ENCODE measurements around the gene CTAGE9. TPM values are rescaled to one million over a fixed set of nuclear protein-coding genes. Genes with fewer than 3 reads are reported as not detected.

CTAGE9 gene
- total and polyA plus RNA-seq, 7 experiments from 2014 or later = not detected

DNA sequence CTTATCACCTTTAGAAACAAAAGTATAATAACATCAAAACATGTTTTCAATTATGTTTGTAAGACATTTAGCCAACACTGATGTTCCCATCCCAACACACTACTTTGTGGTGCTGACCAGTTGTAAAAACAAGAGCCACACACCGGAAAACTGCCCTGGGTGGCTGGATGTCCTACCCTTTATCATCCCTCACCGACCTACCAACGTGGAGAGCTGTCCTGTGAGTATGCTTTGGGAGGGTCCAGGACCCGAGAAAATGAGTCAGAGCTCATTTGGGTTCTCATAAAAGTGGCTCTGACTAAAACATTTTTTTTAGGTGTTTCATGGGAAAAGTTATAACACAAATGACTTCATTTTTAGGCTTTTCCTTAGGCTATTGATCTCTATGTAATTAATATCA lies 29.3 kb upstream of the CTAGE9 start:
- H3K27ac Mint-ChIP-seq = no peak overlapping the region
- Histone ChIP-seq H3K4me3 (ENCODE audit: low read length) (no peak overlapping the region), H3K27ac (ENCODE audit: low read depth, low read length) (no peak overlapping the region), H3K9me3 (ENCODE audit: control insufficient read depth in 2 of 3, low read length in 3 of 3) (no peaks in the 10 kb centered on the region), H3K27me3 (ENCODE audit: control insufficient read depth in 2 of 2, insufficient read depth in 2 of 2, low read length in 2 of 2) (no peaks in the 10 kb centered on the region), H3K4me1 (ENCODE audit: control insufficient read depth in 2 of 2, insufficient read depth in 2 of 2, low read length in 2 of 2) (no peaks in the 10 kb centered on the region), H3K36me3 (ENCODE audit: control insufficient read depth in 2 of 3, insufficient read depth in 3 of 3, low read length in 3 of 3) (no peaks in the 10 kb centered on the region)
- no peaks in the 10 kb centered on the region for H3K4me1 Mint-ChIP-seq
- peaks cover 0 to 11% (median 5%) of the 10 kb centered on the region in 5 donors for H3K27me3 Mint-ChIP-seq
- H3K36me3 Mint-ChIP-seq = no peaks in the 10 kb centered on the region
- no peak overlapping the region for H3K4me3 Mint-ChIP-seq
- ATAC-seq = no peak
- DNase-seq = no peak
- intact Hi-C loops (cut with micrococcal nuclease) = no loop called here
- POLR2A ChIA-PET = no interaction called here
- CTCF ChIA-PET = no interaction called here
- H3K9me3 Mint-ChIP-seq = peaks cover 0 to 1% (median 0%) of the 10 kb centered on the region in 11 donors

DNA sequence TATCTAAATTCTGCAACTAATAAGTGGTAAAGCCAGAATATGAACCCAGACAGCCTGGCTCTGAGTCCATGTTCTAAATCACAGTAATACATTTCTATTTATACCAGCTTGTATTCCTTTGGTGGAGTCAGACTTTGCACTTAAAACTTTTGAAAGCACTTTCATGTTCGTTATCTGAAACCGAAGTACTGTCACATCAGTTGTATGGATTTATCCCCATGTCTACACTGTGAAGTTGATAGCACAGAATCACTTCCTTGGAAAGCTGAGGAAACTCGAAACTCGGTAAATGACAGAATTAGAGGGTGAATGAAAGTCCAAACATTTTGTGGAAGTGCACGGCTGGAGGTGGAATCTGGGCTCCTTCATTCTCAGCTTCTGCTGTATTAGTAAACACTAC lies 28.3 kb upstream of the CTAGE9 start:
- H3K9me3 Mint-ChIP-seq = peaks cover 0 to 1% (median 0%) of the 10 kb centered on the region in 11 donors
- H3K36me3 ChIP-seq (ENCODE audit: control insufficient read depth in 2 of 3, insufficient read depth in 3 of 3, low read length in 3 of 3) = no peaks in the 10 kb centered on the region
- ChIA-PET CTCF (no interaction called here), POLR2A (no interaction called here)
- peaks cover 0 to 6% (median 5%) of the 10 kb centered on the region in 5 donors for H3K27me3 Mint-ChIP-seq
- intact Hi-C loops (cut with micrococcal nuclease) = no loop called here
- no peak for ATAC-seq
- no peak overlapping the region for H3K4me3 Mint-ChIP-seq
- H3K27ac Mint-ChIP-seq = no peak overlapping the region
- H3K9me3 ChIP-seq (ENCODE audit: control insufficient read depth in 2 of 3, low read length in 3 of 3) = no peaks in the 10 kb centered on the region
- no peak overlapping the region for H3K27ac ChIP-seq (ENCODE audit: low read depth, low read length)
- no peaks in the 10 kb centered on the region for H3K4me1 Mint-ChIP-seq
- no peak for DNase-seq
- no peaks in the 10 kb centered on the region for H3K36me3 Mint-ChIP-seq
- H3K27me3 ChIP-seq (ENCODE audit: control insufficient read depth in 2 of 2, insufficient read depth in 2 of 2, low read length in 2 of 2) = no peaks in the 10 kb centered on the region
- no peak overlapping the region for H3K4me3 ChIP-seq (ENCODE audit: low read length)
- H3K4me1 ChIP-seq (ENCODE audit: control insufficient read depth in 2 of 2, insufficient read depth in 2 of 2, low read length in 2 of 2) = no peaks in the 10 kb centered on the region

DNA sequence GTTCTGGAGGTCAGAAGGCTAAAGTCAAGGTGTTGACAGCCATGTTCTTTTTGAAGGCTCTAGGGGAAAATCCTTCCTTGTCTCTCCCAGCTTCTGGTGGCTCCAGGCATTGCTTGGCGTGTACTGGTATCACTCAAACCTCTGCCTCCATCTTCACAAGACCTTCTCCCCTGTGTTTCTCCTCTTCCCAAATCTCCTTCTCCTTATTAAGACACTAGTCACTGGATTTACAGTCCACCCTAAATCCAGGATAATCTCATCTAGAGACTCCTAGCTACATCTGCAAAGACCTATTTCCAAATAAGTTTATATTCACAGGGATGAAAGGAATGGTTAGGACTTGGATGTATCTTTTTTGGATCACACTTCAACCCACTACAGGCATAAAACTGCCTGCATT lies 26.0 kb upstream of the CTAGE9 start:
- no peaks in the 10 kb centered on the region for H3K27me3 ChIP-seq (ENCODE audit: control insufficient read depth in 2 of 2, insufficient read depth in 2 of 2, low read length in 2 of 2)
- H3K4me3 ChIP-seq (ENCODE audit: low read length) = no peak overlapping the region
- Mint-ChIP-seq H3K27ac (no peak overlapping the region), H3K9me3 (peaks cover 0 to 1% (median 0%) of the 10 kb centered on the region in 11 donors), H3K4me1 (no peaks in the 10 kb centered on the region), H3K27me3 (peaks cover 0 to 5% (median 0%) of the 10 kb centered on the region in 5 donors), H3K4me3 (no peak overlapping the region), H3K36me3 (peaks cover 0 to 6% (median 0%) of the 10 kb centered on the region in 5 donors)
- H3K9me3 ChIP-seq (ENCODE audit: control insufficient read depth in 2 of 3, low read length in 3 of 3) = no peaks in the 10 kb centered on the region
- DNase-seq = no peak
- CTCF ChIA-PET = no interaction called here
- POLR2A ChIA-PET = no interaction called here
- ATAC-seq = no peak
- intact Hi-C loops (cut with micrococcal nuclease) = no loop called here
- no peaks in the 10 kb centered on the region for H3K36me3 ChIP-seq (ENCODE audit: control insufficient read depth in 2 of 3, insufficient read depth in 3 of 3, low read length in 3 of 3)
- no peaks in the 10 kb centered on the region for H3K4me1 ChIP-seq (ENCODE audit: control insufficient read depth in 2 of 2, insufficient read depth in 2 of 2, low read length in 2 of 2)
- H3K27ac ChIP-seq (ENCODE audit: low read depth, low read length) = no peak overlapping the region

DNA sequence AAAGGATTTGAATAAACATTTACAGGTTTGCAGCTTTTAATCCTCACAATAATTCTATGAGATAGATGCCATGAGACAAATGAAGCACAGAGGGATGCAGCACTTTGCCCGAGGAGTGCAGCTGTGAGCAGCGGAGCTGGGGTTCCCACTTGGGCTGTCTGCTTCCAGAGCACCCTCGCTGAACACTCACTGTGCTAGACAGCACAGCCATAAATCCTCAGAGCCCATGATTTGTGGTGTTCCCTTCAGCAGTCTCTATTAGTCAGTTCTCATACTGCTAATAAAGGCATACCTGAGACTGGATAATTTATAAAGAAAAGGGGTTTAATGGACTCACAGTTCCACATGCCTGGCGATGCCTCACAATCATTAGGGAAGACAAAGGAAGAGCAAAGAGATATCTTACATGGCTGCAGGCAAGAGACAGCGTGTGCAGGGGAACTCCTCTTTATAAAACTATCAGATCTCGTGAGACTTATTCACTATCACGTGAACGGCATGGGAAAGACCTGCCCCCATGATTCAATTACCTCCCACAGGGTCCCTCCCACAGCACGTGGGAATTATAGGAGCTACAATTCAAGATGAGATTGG lies 25.3 kb upstream of the CTAGE9 start:
- no peak overlapping the region for H3K4me3 ChIP-seq (ENCODE audit: low read length)
- H3K4me1 Mint-ChIP-seq = no peaks in the 10 kb centered on the region
- H3K36me3 Mint-ChIP-seq = peaks cover 0 to 6% (median 0%) of the 10 kb centered on the region in 5 donors
- H3K27me3 ChIP-seq (ENCODE audit: control insufficient read depth in 2 of 2, insufficient read depth in 2 of 2, low read length in 2 of 2) = no peaks in the 10 kb centered on the region
- no peaks in the 10 kb centered on the region for H3K4me1 ChIP-seq (ENCODE audit: control insufficient read depth in 2 of 2, insufficient read depth in 2 of 2, low read length in 2 of 2)
- H3K9me3 Mint-ChIP-seq = peaks cover 0 to 1% (median 0%) of the 10 kb centered on the region in 11 donors
- no peak overlapping the region for H3K27ac ChIP-seq (ENCODE audit: low read depth, low read length)
- ATAC-seq (no peak), DNase-seq (no peak)
- ChIA-PET POLR2A (no interaction called here), CTCF (no interaction called here)
- H3K9me3 ChIP-seq (ENCODE audit: control insufficient read depth in 2 of 3, low read length in 3 of 3) = no peaks in the 10 kb centered on the region
- intact Hi-C loops (cut with micrococcal nuclease) = no loop called here
- no peak overlapping the region for H3K27ac Mint-ChIP-seq
- H3K36me3 ChIP-seq (ENCODE audit: control insufficient read depth in 2 of 3, insufficient read depth in 3 of 3, low read length in 3 of 3) = no peaks in the 10 kb centered on the region
- H3K4me3 Mint-ChIP-seq = no peak overlapping the region
- H3K27me3 Mint-ChIP-seq = peaks cover 0 to 2% (median 0%) of the 10 kb centered on the region in 5 donors

DNA sequence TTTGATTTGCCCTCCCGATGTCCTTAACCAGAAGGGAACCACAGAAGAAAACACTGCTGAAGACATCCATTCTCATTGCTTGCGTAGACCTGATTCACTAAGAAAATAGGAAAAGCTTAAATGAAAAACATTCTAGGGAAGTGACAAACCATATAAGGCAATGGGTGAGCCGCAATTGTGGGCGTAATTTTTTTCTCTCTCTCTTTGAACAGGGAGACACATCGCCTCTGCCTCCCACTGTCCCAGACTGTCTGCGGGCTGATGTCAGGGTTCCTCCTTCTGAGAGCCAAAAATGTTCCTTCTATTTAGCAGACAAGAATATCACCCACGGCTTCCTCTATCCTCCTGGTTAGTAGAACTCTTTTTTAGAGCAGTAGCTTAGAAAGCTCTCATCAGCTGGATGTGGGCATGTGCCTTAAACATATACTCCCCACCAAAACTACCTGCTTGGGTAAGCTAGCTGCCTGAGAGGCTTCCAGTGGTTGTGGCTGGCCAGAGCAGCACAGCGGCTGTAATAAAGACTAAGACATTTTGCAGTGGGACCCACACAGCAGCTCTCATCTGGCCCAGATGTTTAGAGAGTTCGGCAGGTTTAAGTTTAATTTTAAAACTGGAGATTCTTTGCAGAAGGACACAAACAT lies 22.7 kb upstream of the CTAGE9 start:
- no peaks in the 10 kb centered on the region for H3K36me3 ChIP-seq (ENCODE audit: control insufficient read depth in 2 of 3, insufficient read depth in 3 of 3, low read length in 3 of 3)
- no peaks in the 10 kb centered on the region for H3K4me1 ChIP-seq (ENCODE audit: control insufficient read depth in 2 of 2, insufficient read depth in 2 of 2, low read length in 2 of 2)
- ChIA-PET POLR2A (no interaction called here), CTCF (no interaction called here)
- no peaks in the 10 kb centered on the region for H3K9me3 ChIP-seq (ENCODE audit: control insufficient read depth in 2 of 3, low read length in 3 of 3)
- ATAC-seq (no peak), DNase-seq (no peak)
- peaks cover 0 to 8% (median 0%) of the 10 kb centered on the region in 5 donors for H3K27me3 Mint-ChIP-seq
- no peaks in the 10 kb centered on the region for H3K4me1 Mint-ChIP-seq
- H3K27ac ChIP-seq (ENCODE audit: low read depth, low read length) = no peak overlapping the region
- H3K9me3 Mint-ChIP-seq = peaks cover 0 to 1% (median 0%) of the 10 kb centered on the region in 11 donors
- intact Hi-C loops (cut with micrococcal nuclease) = no loop called here
- no peak overlapping the region for H3K27ac Mint-ChIP-seq
- no peak overlapping the region for H3K4me3 ChIP-seq (ENCODE audit: low read length)
- H3K27me3 ChIP-seq (ENCODE audit: control insufficient read depth in 2 of 2, insufficient read depth in 2 of 2, low read length in 2 of 2) = no peaks in the 10 kb centered on the region
- H3K4me3 Mint-ChIP-seq = no peak overlapping the region
- peaks cover 0 to 9% (median 0%) of the 10 kb centered on the region in 5 donors for H3K36me3 Mint-ChIP-seq

DNA sequence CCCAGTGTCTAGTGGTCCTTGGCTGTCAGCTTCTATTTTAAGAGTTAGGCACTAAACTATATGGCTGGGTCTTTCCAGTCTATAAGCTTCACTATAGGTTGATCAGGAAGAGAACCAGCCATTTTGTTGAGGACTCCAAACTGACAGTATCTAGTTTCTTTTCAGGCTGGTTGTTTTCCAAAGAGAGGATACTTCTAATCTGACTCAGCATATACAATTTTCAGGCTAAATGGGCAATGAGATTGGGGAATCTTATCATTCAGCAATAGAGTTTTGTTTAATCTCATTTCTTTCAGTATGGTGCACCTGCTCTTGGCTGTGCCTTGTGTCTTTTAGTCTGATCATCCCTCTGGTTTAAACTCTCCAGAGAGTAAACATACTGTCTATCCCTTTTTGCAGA lies 20.4 kb upstream of the CTAGE9 start:
- Mint-ChIP-seq H3K4me1 (no peaks in the 10 kb centered on the region), H3K27me3 (peaks cover 0 to 6% (median 0%) of the 10 kb centered on the region in 5 donors), H3K9me3 (peaks cover 0 to 4% (median 3%) of the 10 kb centered on the region in 11 donors), H3K36me3 (peaks cover 0 to 17% (median 4%) of the 10 kb centered on the region in 5 donors), H3K4me3 (no peak overlapping the region), H3K27ac (no peak overlapping the region)
- ChIA-PET POLR2A (no interaction called here), CTCF (no interaction called here)
- Histone ChIP-seq H3K4me1 (ENCODE audit: control insufficient read depth in 2 of 2, insufficient read depth in 2 of 2, low read length in 2 of 2) (no peaks in the 10 kb centered on the region), H3K9me3 (ENCODE audit: control insufficient read depth in 2 of 3, low read length in 3 of 3) (no peaks in the 10 kb centered on the region), H3K27me3 (ENCODE audit: control insufficient read depth in 2 of 2, insufficient read depth in 2 of 2, low read length in 2 of 2) (no peaks in the 10 kb centered on the region), H3K36me3 (ENCODE audit: control insufficient read depth in 2 of 3, insufficient read depth in 3 of 3, low read length in 3 of 3) (no peaks in the 10 kb centered on the region), H3K4me3 (ENCODE audit: low read length) (no peak overlapping the region), H3K27ac (ENCODE audit: low read depth, low read length) (no peak overlapping the region)
- ATAC-seq = no peak
- no peak for DNase-seq
- intact Hi-C loops (cut with micrococcal nuclease) = no loop called here

DNA sequence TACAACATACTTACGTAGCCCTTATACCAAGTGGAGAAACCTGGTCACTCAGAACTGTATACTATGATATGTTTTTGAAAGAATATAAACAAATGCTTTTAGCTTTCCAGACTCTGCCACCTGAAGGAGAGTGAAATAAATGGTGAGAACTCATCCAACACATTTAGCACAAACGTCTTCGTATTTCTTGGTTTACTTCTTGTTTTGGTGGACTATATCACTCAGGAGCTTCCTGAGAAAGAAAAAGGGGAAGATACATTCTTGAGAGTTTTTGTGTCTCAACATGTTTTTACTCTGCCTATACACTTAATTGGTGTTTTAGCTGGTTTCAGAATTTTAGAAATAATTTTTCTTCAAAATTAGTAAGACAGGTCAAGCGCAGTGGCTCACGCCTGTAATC lies 19.4 kb upstream of the CTAGE9 start:
- no peak overlapping the region for H3K4me3 Mint-ChIP-seq
- ChIA-PET POLR2A (no interaction called here), CTCF (no interaction called here)
- no peaks in the 10 kb centered on the region for H3K9me3 ChIP-seq (ENCODE audit: control insufficient read depth in 2 of 3, low read length in 3 of 3)
- no peak overlapping the region for H3K27ac Mint-ChIP-seq
- intact Hi-C loops (cut with micrococcal nuclease) = no loop called here
- H3K9me3 Mint-ChIP-seq = peaks cover 0 to 5% (median 4%) of the 10 kb centered on the region in 11 donors
- H3K27me3 Mint-ChIP-seq = peaks cover 0 to 6% (median 0%) of the 10 kb centered on the region in 5 donors
- ATAC-seq = no peak
- H3K27ac ChIP-seq (ENCODE audit: low read depth, low read length) = no peak overlapping the region
- no peaks in the 10 kb centered on the region for H3K27me3 ChIP-seq (ENCODE audit: control insufficient read depth in 2 of 2, insufficient read depth in 2 of 2, low read length in 2 of 2)
- H3K4me3 ChIP-seq (ENCODE audit: low read length) = no peak overlapping the region
- no peaks in the 10 kb centered on the region for H3K36me3 ChIP-seq (ENCODE audit: control insufficient read depth in 2 of 3, insufficient read depth in 3 of 3, low read length in 3 of 3)
- no peak for DNase-seq
- no peaks in the 10 kb centered on the region for H3K4me1 ChIP-seq (ENCODE audit: control insufficient read depth in 2 of 2, insufficient read depth in 2 of 2, low read length in 2 of 2)
- peaks cover 0 to 19% (median 4%) of the 10 kb centered on the region in 5 donors for H3K36me3 Mint-ChIP-seq
- H3K4me1 Mint-ChIP-seq = no peaks in the 10 kb centered on the region

Data from naive thymus-derived CD4-positive, alpha-beta T cell (primary cell).